Measurements from ENCODE around the gene FBH1. TPM values are rescaled to one million over a fixed set of nuclear protein-coding genes. Genes with fewer than 3 reads are reported as not detected.

The FBH1 gene
- total and polyA plus RNA-seq, 2 donors from 2014 or later: 70.7 to 76.5 TPM

- DNase-seq (no peak), FAIRE-seq (no peak)
- intact Hi-C loops (cut with DNase I): no loop called here
- TF ChIP-seq, protein P1, sequence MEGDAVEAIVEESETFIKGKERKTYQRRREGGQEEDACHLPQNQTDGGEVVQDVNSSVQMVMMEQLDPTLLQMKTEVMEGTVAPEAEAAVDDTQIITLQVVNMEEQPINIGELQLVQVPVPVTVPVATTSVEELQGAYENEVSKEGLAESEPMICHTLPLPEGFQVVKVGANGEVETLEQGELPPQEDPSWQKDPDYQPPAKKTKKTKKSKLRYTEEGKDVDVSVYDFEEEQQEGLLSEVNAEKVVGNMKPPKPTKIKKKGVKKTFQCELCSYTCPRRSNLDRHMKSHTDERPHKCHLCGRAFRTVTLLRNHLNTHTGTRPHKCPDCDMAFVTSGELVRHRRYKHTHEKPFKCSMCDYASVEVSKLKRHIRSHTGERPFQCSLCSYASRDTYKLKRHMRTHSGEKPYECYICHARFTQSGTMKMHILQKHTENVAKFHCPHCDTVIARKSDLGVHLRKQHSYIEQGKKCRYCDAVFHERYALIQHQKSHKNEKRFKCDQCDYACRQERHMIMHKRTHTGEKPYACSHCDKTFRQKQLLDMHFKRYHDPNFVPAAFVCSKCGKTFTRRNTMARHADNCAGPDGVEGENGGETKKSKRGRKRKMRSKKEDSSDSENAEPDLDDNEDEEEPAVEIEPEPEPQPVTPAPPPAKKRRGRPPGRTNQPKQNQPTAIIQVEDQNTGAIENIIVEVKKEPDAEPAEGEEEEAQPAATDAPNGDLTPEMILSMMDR (IDR thresholded peaks at IDR 0.05; ENCODE audit: borderline replicate concordance, extremely low read depth, insufficient read depth): no peak
- no peak overlapping the region for H3K9ac ChIP-seq (ENCODE audit: low read length in 3 of 3)
- H3K9me3 ChIP-seq (ENCODE audit: control insufficient read depth in 2 of 3, insufficient read depth in 1 of 3, low read length in 3 of 3): no peaks in the 10 kb centered on the region
- H3K27ac ChIP-seq (ENCODE audit: low read depth in 2 of 2, low read length in 2 of 2): no peak overlapping the region
- no peaks in the 10 kb centered on the region for H3K27me3 ChIP-seq (ENCODE audit: control insufficient read depth, insufficient read depth, low read length)
- H3K4me3 ChIP-seq (ENCODE audit: low read length in 3 of 3): no peak overlapping the region
- peaks cover 5 to 16% (median 5%) of the 10 kb centered on the region in 3 donors for H3K4me1 ChIP-seq (ENCODE audit: control insufficient read depth in 2 of 3, insufficient read depth in 2 of 3, low read depth in 1 of 3, low read length in 3 of 3)
- H3K36me3 ChIP-seq (ENCODE audit: control insufficient read depth in 2 of 3, insufficient read depth in 3 of 3, low read length in 3 of 3): peaks cover 7 to 13% (median 8%) of the 10 kb centered on the region in 3 donors
These were observed 3.0 kb upstream of the FBH1 start for GRCh38 chr10:5887029-5887428.

GRCh38 chr10:5887641-5888040 is 2.4 kb upstream of the FBH1 start:
- Histone ChIP-seq H3K4me3 (ENCODE audit: low read length in 3 of 3) (no peak overlapping the region), H3K9me3 (ENCODE audit: control insufficient read depth in 2 of 3, insufficient read depth in 1 of 3, low read length in 3 of 3) (no peaks in the 10 kb centered on the region), H3K9ac (ENCODE audit: low read length in 3 of 3) (no peak overlapping the region), H3K27me3 (ENCODE audit: control insufficient read depth, insufficient read depth, low read length) (no peaks in the 10 kb centered on the region), H3K36me3 (ENCODE audit: control insufficient read depth in 2 of 3, insufficient read depth in 3 of 3, low read length in 3 of 3) (peaks cover 4 to 8% (median 8%) of the 10 kb centered on the region in 3 donors), H3K4me1 (ENCODE audit: control insufficient read depth in 2 of 3, insufficient read depth in 2 of 3, low read depth in 1 of 3, low read length in 3 of 3) (peaks cover 5 to 16% (median 5%) of the 10 kb centered on the region in 3 donors), H3K27ac (ENCODE audit: low read depth in 2 of 2, low read length in 2 of 2) (no peak overlapping the region)
- DNase-seq: no peak
- TF ChIP-seq, protein P1 (IDR thresholded peaks at IDR 0.05; ENCODE audit: borderline replicate concordance, extremely low read depth, insufficient read depth): no peak
- intact Hi-C loops (cut with DNase I): no loop called here
- no peak for FAIRE-seq

DNA sequence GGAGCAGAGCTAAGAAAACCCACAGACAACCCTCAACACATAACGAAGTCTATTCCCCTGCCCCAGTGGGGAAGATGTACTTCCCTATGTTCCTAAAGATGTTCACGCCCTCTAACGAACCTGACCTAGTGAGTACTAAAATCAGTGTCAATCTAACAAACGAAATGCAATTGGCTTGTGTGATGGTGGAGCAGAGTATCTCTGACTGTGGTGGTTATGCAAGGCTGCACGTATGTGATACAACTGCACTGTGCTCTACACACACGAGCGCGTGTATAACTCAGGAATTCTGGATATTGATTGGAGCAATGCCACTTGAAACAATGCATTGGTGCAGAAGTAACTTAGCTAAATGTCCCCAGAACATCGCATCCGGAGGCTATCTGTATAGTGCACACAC is 1.7 kb upstream of the FBH1 start:
- intact Hi-C loops (cut with DNase I): no loop called here
- peaks cover 2 to 8% (median 5%) of the 10 kb centered on the region in 3 donors for H3K36me3 ChIP-seq (ENCODE audit: control insufficient read depth in 2 of 3, insufficient read depth in 3 of 3, low read length in 3 of 3)
- no peaks in the 10 kb centered on the region for H3K9me3 ChIP-seq (ENCODE audit: control insufficient read depth in 2 of 3, insufficient read depth in 1 of 3, low read length in 3 of 3)
- H3K27me3 ChIP-seq (ENCODE audit: control insufficient read depth, insufficient read depth, low read length): no peaks in the 10 kb centered on the region
- TF ChIP-seq, protein P1 (IDR thresholded peaks at IDR 0.05; ENCODE audit: borderline replicate concordance, extremely low read depth, insufficient read depth): no peak
- FAIRE-seq: no peak
- peaks cover 5 to 16% (median 5%) of the 10 kb centered on the region in 3 donors for H3K4me1 ChIP-seq (ENCODE audit: control insufficient read depth in 2 of 3, insufficient read depth in 2 of 3, low read depth in 1 of 3, low read length in 3 of 3)
- DNase-seq: peak in 2 of 5 donors; percentile 17 to 22
- H3K27ac ChIP-seq (ENCODE audit: low read depth in 2 of 2, low read length in 2 of 2): no peak overlapping the region
- H3K4me3 ChIP-seq (ENCODE audit: low read length in 3 of 3): peak overlapping the region; percentile 61 to 84 (median 74)
- H3K9ac ChIP-seq (ENCODE audit: low read length in 3 of 3): peak overlapping the region; percentile 26 to 70 (median 59)
